Left ventricle myocardium inferior (tissue), 1 donor: Measurements from ENCODE around the gene CEP78. TPM values are rescaled to one million over a fixed set of nuclear protein-coding genes. Genes with fewer than 3 reads are reported as not detected.

Source experiments
- DNase-seq: peaks from one replicate; pipeline ENCODE4 v3.0.0-alpha.2; 2020
- H3K27ac ChIP-seq: fragments of 200-600 bp; replicated peaks from 2 replicates; pipeline ENCODE4 v1.8.0; 2021
- H3K27me3 ChIP-seq: fragments of 200-600 bp; 2 replicates; pipeline ENCODE4 v1.8.0; 2021; ENCODE audit warnings: low read depth
- H3K36me3 ChIP-seq: fragments of 200-600 bp; 2 replicates; pipeline ENCODE4 v1.8.0; 2021
- H3K4me1 ChIP-seq: fragments of 200-600 bp; 2 replicates; pipeline ENCODE4 v1.8.0; 2021
- H3K4me3 ChIP-seq: fragments of 200-600 bp; 2 replicates; pipeline ENCODE4 v1.8.0; 2021; ENCODE audit warnings: mild to moderate bottlenecking, moderate library complexity
- H3K9me3 ChIP-seq: fragments of 200-600 bp; replicated peaks from 2 replicates; pipeline ENCODE4 v1.8.0; 2021
- intact Hi-C: fragments of 100-400 bp; cut with micrococcal nuclease; formaldehyde crosslinking; loops from one replicate; pipeline ENCODE4 v1.11.0; 2022
- total RNA-seq: library from RNA; stranded (reverse); fragmentation: NEBNext Ultra II Directional; extraction: Animal tissue kit (Norgen Biotek cat#: 25700); gene quantifications from one replicate; pipeline ENCODE4 v1.2.1, GENCODE V29; 2021
- TF ChIP-seq, protein P1 (sequence below): fragments of 200-600 bp; IDR thresholded peaks from 2 replicates; pipeline ENCODE4 v1.8.0; 2021; ENCODE audit warnings: antibody characterized with exemption, mild to moderate bottlenecking, borderline replicate concordance
- donor health status: DM: no; HTN: yes; CAD: no; lungs with severe emphysema.

Gene CEP78
- total RNA-seq, 1 donor from 2014 or later = 3.4 TPM

- H3K36me3 ChIP-seq = no peaks in the 10 kb centered on the region
- intact Hi-C loops = no loop called here
- TF ChIP-seq, protein P1, sequence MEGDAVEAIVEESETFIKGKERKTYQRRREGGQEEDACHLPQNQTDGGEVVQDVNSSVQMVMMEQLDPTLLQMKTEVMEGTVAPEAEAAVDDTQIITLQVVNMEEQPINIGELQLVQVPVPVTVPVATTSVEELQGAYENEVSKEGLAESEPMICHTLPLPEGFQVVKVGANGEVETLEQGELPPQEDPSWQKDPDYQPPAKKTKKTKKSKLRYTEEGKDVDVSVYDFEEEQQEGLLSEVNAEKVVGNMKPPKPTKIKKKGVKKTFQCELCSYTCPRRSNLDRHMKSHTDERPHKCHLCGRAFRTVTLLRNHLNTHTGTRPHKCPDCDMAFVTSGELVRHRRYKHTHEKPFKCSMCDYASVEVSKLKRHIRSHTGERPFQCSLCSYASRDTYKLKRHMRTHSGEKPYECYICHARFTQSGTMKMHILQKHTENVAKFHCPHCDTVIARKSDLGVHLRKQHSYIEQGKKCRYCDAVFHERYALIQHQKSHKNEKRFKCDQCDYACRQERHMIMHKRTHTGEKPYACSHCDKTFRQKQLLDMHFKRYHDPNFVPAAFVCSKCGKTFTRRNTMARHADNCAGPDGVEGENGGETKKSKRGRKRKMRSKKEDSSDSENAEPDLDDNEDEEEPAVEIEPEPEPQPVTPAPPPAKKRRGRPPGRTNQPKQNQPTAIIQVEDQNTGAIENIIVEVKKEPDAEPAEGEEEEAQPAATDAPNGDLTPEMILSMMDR = no peak
- H3K27ac ChIP-seq = no peak overlapping the region
- H3K9me3 ChIP-seq = no peaks in the 10 kb centered on the region
- no peak for DNase-seq
- peaks cover 7% of the 10 kb centered on the region for H3K4me1 ChIP-seq
- no peak overlapping the region for H3K4me3 ChIP-seq
- no peaks in the 10 kb centered on the region for H3K27me3 ChIP-seq
These were observed 88.8 kb downstream of the CEP78 start for GRCh38 chr9:78324682-78325081.

GRCh38 chr9:78325343-78325742, 89.5 kb downstream of the CEP78 start:
- Histone ChIP-seq H3K4me3 (no peak overlapping the region), H3K9me3 (no peaks in the 10 kb centered on the region), H3K27me3 (no peaks in the 10 kb centered on the region), H3K27ac (no peak overlapping the region), H3K36me3 (no peaks in the 10 kb centered on the region), H3K4me1 (peaks cover 7% of the 10 kb centered on the region)
- no peak for DNase-seq
- TF ChIP-seq, protein P1 = no peak
- intact Hi-C loops = no loop called here

DNA sequence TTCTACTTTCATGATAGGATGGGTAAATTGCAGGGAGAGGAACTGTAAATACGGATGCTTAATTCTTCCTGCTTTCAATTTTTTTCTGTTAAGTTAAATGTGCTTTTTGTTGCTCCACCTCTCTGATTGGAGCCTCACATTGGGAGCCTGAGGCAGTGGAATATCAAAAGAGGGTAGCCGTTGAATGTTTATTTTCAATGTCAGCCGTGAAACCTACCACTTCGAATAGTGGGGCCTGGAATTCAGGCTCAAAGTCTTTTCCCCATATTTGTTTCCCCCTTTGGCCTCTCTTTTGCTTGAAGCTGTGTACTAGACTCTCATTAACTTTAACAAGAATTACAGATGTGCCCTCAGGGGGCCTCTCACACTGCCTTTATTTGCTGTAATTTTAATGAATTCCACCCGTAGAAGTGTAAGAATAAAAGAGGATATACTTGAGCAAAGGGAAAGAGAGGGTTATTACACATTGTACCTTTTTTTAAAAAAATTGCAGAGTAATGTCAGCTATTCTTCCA, 90.0 kb downstream of the CEP78 start:
- H3K4me3 ChIP-seq = no peak overlapping the region

GRCh38 chr9:78326564-78326963, 90.7 kb downstream of the CEP78 start:
- intact Hi-C loops = no loop called here
- no peaks in the 10 kb centered on the region for H3K36me3 ChIP-seq
- H3K27ac ChIP-seq = no peak overlapping the region
- TF ChIP-seq, protein P1 = no peak
- DNase-seq = no peak
- H3K4me1 ChIP-seq = peaks cover 7% of the 10 kb centered on the region
- H3K9me3 ChIP-seq = no peaks in the 10 kb centered on the region
- H3K4me3 ChIP-seq = no peak overlapping the region
- H3K27me3 ChIP-seq = no peaks in the 10 kb centered on the region

More for the DNA sequence above, 90.0 kb downstream of the CEP78 start:
- no peaks in the 10 kb centered on the region for H3K36me3 ChIP-seq
- DNase-seq = no peak
- TF ChIP-seq, protein P1 = no peak
- no peak overlapping the region for H3K27ac ChIP-seq
- intact Hi-C loops = no loop called here
- no peaks in the 10 kb centered on the region for H3K27me3 ChIP-seq
- peaks cover 7% of the 10 kb centered on the region for H3K4me1 ChIP-seq
- H3K9me3 ChIP-seq = no peaks in the 10 kb centered on the region

Other genes with a start within 250 kb of the CEP78 start
- 15.2 TPM for gene GNAQ, start 204.3 kb upstream of the CEP78 start, total RNA-seq
- gene PSAT1, start 61.0 kb downstream of the CEP78 start, total RNA-seq = 0.77 TPM